Adipocyte (in vitro differentiated cells): ENCODE measurements around the gene GPC1.

Source experiments
- DNase-seq: peaks from one replicate; pipeline ENCODE4 v3.0.0-alpha.2; 2015; ENCODE audit warnings: low read depth
- H3K27me3 ChIP-seq: replicated peaks from 2 replicates; pipeline ENCODE4 v1.7.0; 2013; ENCODE audit warnings: mild to moderate bottlenecking, low read length, moderate library complexity; ENCODE audit not compliant: control insufficient read depth, insufficient read depth
- H3K36me3 ChIP-seq: 2 replicates; pipeline ENCODE4 v1.7.0; 2013; ENCODE audit warnings: low read length, mild to moderate bottlenecking, moderate library complexity; ENCODE audit not compliant: control insufficient read depth, insufficient read depth, severe bottlenecking
- H3K4me1 ChIP-seq: 2 replicates; pipeline ENCODE4 v1.7.0; 2013; ENCODE audit warnings: mild to moderate bottlenecking, low read length, moderate library complexity; ENCODE audit not compliant: control insufficient read depth, insufficient read depth
- H3K4me3 ChIP-seq: 2 replicates; pipeline ENCODE4 v1.7.0; 2013; ENCODE audit warnings: mild to moderate bottlenecking, low read length, moderate library complexity
- H3K9ac ChIP-seq: 2 replicates; pipeline ENCODE4 v1.7.0; 2013; ENCODE audit warnings: mild to moderate bottlenecking, low read length, moderate library complexity
- H3K9me3 ChIP-seq: 2 replicates; pipeline ENCODE4 v1.7.0; 2013; ENCODE audit warnings: mild to moderate bottlenecking, low read length, moderate library complexity; ENCODE audit not compliant: control insufficient read depth

The GPC1 gene

DNA sequence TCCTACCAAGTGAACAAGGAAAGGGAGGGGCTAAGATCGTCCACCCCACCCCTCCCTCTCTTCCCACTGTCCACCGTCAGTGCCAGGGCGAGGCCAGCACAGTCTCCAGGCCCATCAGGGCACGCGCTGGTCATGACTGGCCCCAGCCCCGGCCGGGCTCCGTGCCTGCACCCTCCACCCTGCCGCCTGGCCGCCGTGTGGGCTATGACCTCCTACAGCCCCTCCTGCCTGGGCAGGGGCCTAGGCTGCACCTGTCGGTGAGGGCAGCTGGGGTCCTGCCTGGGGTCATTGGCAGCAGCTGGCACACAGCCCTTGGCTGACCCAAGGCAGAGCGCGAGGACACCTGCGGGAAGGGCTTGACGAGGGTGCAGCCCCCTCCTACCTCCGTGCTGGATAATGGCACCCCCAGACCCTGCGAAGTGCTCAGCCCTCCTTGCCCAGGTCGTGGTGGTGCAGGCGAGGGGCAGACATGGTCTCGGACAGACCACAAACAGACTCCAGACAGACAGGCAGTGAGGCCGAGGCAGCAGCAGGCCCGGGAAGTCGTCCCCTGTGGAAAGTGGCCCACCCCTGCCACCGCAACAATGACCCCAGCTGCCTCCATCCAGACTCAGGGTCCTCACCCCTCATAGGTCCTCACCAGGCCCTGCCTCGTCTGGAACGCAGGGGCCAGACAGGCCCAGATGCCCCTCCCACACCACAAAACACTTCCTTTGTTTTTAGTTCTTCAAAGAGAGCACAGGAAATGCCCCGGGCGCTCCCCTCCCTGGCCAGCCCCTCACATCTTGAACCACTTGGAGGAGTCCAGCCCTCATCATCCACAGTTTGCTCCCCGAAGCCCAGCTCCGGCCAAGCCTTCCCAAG lies 43.1 kb upstream of the GPC1 start:
- Histone ChIP-seq H3K9ac (no peak overlapping the region), H3K36me3 (no peaks in the 10 kb centered on the region), H3K4me1 (peaks cover 12% of the 10 kb centered on the region), H3K27me3 (no peaks in the 10 kb centered on the region), H3K4me3 (no peak overlapping the region), H3K9me3 (no peaks in the 10 kb centered on the region)
- DNase-seq, result peak; percentile 43

- no peaks in the 10 kb centered on the region for H3K9me3 ChIP-seq
- DNase-seq, result no peak
- no peaks in the 10 kb centered on the region for H3K27me3 ChIP-seq
- no peak overlapping the region for H3K4me3 ChIP-seq
- H3K4me1 ChIP-seq, result peaks cover 3% of the 10 kb centered on the region
- H3K36me3 ChIP-seq, result no peaks in the 10 kb centered on the region
- no peak overlapping the region for H3K9ac ChIP-seq
Observed at GRCh38 chr2:240392948-240393830, 42.3 kb upstream of the GPC1 start.

DNA sequence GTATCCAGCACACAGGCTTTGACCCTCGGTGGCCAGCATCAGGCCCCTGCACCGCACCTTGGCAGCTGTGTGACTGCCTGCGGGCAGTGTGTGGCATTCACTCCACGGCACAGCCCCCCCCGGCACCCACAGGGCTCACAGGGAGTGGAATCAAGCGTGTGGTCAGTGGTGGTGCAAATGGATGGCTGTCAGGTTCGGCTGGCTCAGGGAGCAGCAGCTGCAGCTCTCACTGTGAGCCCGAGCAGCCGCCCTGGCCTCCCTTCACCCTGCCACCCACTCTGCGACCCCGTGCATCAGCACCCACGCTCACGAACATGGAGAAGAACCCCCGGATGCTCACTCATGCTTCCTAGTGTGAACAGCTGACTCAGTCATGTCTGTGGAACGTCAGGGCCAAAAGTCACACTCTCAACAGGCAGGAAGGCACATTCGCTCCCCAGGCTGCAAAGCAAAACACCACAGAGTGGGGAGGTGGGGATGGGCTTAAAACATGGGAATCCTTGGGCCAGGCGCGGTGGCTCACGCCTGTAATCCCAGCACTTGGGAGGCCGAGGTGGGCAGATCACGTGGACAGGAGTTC lies 41.5 kb upstream of the GPC1 start:
- DNase-seq, result no peak
- H3K9ac ChIP-seq, result no peak overlapping the region
- H3K4me1 ChIP-seq, result no peaks in the 10 kb centered on the region
- no peaks in the 10 kb centered on the region for H3K27me3 ChIP-seq
- no peaks in the 10 kb centered on the region for H3K36me3 ChIP-seq
- no peak overlapping the region for H3K4me3 ChIP-seq
- H3K9me3 ChIP-seq, result no peaks in the 10 kb centered on the region

GRCh38 chr2:240394549-240394948 lies 40.9 kb upstream of the GPC1 start:
- DNase-seq, result no peak
- Histone ChIP-seq H3K9me3 (no peaks in the 10 kb centered on the region), H3K36me3 (no peaks in the 10 kb centered on the region), H3K4me1 (no peaks in the 10 kb centered on the region), H3K4me3 (no peak overlapping the region), H3K27me3 (peaks cover 3% of the 10 kb centered on the region), H3K9ac (no peak overlapping the region)

DNA sequence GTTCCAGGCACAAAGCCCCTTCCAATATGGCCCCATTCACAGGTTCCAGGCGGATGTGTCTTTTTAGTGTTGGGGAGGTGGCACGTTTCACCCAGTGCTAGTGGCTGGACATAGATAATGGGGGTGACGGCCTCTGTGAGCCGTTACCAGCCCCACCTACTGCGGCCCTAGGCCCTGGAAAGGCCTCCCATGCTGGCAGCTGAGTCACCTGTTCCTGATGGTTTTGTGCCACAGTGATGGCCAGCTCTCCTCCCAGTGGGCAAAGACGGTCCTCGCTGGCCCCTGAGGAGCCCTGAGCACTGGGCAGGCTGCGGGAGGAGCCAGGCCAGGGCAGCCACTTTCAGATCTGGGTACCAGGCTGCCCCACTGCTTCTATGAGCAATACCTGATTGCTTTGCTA lies 40.0 kb upstream of the GPC1 start:
- Histone ChIP-seq H3K4me3 (no peak overlapping the region), H3K9ac (no peak overlapping the region), H3K4me1 (no peaks in the 10 kb centered on the region), H3K9me3 (no peaks in the 10 kb centered on the region), H3K27me3 (peaks cover 11% of the 10 kb centered on the region), H3K36me3 (no peaks in the 10 kb centered on the region)
- DNase-seq, result no peak

GRCh38 chr2:240395896-240396622 lies 39.4 kb upstream of the GPC1 start:
- H3K9ac ChIP-seq, result no peak overlapping the region
- H3K4me3 ChIP-seq, result no peak overlapping the region
- no peak for DNase-seq

DNA sequence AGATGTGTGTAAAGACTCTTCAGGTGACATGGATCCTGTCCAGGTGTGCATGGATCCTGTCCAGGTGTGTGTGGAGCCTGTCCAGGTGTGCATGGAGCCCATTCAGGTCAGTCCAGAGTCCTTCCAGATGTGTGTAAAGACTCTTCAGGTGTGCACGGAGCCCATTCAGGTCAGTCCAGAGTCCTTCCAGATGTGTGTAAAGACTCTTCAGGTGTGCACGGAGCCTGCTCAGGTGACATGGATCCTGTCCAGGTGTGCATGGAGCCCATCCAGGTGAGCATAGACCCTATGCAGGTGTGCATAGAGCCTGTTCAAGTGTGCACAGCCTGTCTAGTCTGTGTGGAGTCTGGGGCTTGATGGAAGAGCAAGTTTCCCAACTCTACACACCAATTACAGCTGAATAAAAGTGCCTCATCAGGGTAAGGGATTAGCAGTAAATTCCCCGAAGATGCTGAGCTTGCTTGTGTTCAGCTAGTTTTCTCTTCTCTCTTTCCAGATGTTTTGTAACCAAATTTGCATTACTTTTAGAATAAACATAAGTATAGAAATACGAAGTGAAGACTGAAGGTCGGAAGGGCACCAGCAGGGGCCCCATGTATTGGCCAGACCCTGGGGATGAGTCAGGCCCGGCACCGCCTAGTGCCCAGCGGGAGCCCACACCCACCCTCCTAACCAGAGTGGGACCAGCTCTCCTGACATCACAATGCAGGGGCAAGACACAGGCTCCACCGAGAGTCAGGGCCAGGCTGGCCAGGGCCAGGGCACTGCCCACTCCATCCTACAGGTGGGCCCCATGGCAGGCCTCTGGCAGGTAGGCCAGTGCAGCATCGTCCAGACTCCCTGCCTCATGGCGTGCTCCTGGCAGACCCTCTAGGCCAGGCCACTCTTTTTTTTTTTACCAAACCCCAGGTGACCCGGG lies 38.6 kb upstream of the GPC1 start:
- no peak for DNase-seq
- H3K9me3 ChIP-seq, result no peaks in the 10 kb centered on the region

More at GRCh38 chr2:240395896-240396622, 39.4 kb upstream of the GPC1 start:
- Histone ChIP-seq H3K4me1 (no peaks in the 10 kb centered on the region), H3K27me3 (peaks cover 17% of the 10 kb centered on the region), H3K9me3 (no peaks in the 10 kb centered on the region), H3K36me3 (no peaks in the 10 kb centered on the region)

GRCh38 chr2:240397542-240397916 lies 37.9 kb upstream of the GPC1 start:
- DNase-seq, result no peak
- Histone ChIP-seq H3K4me1 (no peaks in the 10 kb centered on the region), H3K9ac (no peak overlapping the region), H3K9me3 (no peaks in the 10 kb centered on the region), H3K4me3 (no peak overlapping the region), H3K36me3 (no peaks in the 10 kb centered on the region), H3K27me3 (peaks cover 25% of the 10 kb centered on the region)

More for the DNA sequence above, 38.6 kb upstream of the GPC1 start:
- Histone ChIP-seq H3K27me3 (peaks cover 24% of the 10 kb centered on the region), H3K36me3 (no peaks in the 10 kb centered on the region), H3K9ac (no peak overlapping the region), H3K4me1 (no peaks in the 10 kb centered on the region), H3K4me3 (no peak overlapping the region)

DNA sequence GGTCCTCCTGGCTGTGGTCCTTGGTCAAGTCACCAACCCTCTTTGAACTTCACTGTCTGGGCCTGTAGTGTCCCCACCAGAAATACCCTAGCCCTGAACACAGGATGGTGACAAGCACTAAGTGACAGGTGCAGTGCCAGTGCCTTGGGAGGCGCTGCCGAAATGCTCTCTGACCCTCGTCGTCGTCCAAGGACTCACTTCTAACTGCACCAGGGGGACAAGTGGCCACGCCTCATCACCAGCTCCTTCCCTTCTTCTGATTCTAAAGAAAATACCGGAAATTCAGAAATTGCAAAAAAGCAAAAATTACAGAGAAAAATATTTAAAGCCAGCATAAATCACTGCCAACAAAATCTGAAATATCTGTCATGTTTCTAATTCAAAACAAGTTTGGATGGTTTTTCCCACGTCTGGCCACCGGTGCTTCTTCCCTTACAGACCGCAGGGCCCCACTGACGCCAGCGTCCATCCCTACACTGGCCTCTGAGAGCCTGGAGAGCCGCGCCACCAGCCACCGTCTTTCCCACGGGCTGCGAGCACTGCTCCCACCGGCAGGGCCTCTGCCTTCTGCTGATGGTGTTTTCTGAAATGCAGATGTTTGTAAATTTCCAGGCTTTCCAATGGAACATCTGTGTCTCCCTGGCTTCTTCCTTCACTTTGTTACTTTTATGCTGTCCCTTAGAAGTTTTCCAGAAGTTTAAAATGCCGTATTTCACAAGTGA lies 37.4 kb upstream of the GPC1 start:
- peaks cover 31% of the 10 kb centered on the region for H3K27me3 ChIP-seq
- no peak for DNase-seq
- H3K9me3 ChIP-seq, result no peaks in the 10 kb centered on the region

More for the DNA sequence above, 37.4 kb upstream of the GPC1 start:
- Histone ChIP-seq H3K4me1 (no peaks in the 10 kb centered on the region), H3K36me3 (no peaks in the 10 kb centered on the region), H3K4me3 (no peak overlapping the region), H3K9ac (no peak overlapping the region)
